ENCODE data around the gene ZNF77.
A peak's percentile ranks its signal among the peaks of the same experiment; 100 is the strongest.

The ZNF77 gene

DNA sequence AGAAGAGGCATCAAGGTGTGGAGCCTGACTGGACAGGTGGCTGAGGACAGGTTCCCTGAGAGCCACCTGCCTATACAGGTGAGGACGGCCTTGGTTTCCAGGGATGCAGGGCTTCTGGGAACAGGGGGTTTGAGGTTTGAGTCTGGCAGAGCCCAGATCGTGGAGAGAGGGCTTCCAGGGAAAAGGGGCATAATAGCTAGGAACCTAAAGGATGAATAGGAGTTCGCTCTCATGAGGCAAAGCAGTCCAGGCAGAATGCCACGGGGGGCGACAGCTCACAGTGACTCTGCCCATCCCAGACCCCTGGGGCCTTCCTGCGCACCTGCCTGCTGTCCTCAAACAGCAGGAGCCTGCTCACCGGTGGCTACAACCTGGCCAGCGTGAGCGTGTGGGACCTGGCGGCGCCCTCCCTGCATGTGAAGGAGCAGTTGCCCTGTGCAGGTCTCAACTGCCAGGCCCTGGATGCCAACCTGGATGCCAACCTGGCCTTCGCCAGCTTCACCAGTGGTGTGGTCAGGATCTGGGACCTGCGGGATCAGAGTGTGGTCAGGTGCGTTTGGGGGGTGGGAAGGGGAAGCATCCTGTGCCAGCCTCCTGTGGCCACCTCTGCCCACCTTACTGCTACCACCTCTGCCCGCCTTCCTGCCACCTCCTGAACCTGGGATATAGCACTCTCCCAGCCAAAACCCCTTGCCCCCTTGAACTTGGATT lies 44.6 kb upstream of the ZNF77 start:
- TF ChIP-seq CREB1 (IDR thresholded peaks at IDR 0.05; ENCODE audit: low read depth) = no peak
- no peak for TF ChIP-seq FOXM1 (IDR thresholded peaks at IDR 0.05; ENCODE audit: borderline replicate concordance, low read depth)
- no peak for TF ChIP-seq MAX (IDR thresholded peaks at IDR 0.05)
- TF ChIP-seq, protein P1, sequence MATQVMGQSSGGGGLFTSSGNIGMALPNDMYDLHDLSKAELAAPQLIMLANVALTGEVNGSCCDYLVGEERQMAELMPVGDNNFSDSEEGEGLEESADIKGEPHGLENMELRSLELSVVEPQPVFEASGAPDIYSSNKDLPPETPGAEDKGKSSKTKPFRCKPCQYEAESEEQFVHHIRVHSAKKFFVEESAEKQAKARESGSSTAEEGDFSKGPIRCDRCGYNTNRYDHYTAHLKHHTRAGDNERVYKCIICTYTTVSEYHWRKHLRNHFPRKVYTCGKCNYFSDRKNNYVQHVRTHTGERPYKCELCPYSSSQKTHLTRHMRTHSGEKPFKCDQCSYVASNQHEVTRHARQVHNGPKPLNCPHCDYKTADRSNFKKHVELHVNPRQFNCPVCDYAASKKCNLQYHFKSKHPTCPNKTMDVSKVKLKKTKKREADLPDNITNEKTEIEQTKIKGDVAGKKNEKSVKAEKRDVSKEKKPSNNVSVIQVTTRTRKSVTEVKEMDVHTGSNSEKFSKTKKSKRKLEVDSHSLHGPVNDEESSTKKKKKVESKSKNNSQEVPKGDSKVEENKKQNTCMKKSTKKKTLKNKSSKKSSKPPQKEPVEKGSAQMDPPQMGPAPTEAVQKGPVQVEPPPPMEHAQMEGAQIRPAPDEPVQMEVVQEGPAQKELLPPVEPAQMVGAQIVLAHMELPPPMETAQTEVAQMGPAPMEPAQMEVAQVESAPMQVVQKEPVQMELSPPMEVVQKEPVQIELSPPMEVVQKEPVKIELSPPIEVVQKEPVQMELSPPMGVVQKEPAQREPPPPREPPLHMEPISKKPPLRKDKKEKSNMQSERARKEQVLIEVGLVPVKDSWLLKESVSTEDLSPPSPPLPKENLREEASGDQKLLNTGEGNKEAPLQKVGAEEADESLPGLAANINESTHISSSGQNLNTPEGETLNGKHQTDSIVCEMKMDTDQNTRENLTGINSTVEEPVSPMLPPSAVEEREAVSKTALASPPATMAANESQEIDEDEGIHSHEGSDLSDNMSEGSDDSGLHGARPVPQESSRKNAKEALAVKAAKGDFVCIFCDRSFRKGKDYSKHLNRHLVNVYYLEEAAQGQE (IDR thresholded peaks at IDR 0.05; ENCODE audit: low read depth) = no peak
- no peak for TF ChIP-seq CEBPB (IDR thresholded peaks at IDR 0.05)
- TF ChIP-seq EGR1 (IDR thresholded peaks at IDR 0.05) = no peak
- no peak for TF ChIP-seq RAD21 (IDR thresholded peaks at IDR 0.05; ENCODE audit: low read depth)
- no peak for TF ChIP-seq TEAD4 (IDR thresholded peaks at IDR 0.05)
- TF ChIP-seq TAF1 (IDR thresholded peaks at IDR 0.05; ENCODE audit: low read depth) = no peak
- no peak for TF ChIP-seq YY1 (IDR thresholded peaks at IDR 0.05; ENCODE audit: low read depth)
- TF ChIP-seq TCF12 (IDR thresholded peaks at IDR 0.05; ENCODE audit: low read depth) = no peak
- TF ChIP-seq EP300 (IDR thresholded peaks at IDR 0.05; ENCODE audit: borderline replicate concordance) = no peak
- TF ChIP-seq NFIC (IDR thresholded peaks at IDR 0.05) = no peak
- no peak for TF ChIP-seq ZBTB7A (IDR thresholded peaks at IDR 0.05; ENCODE audit: low read depth)
- TF ChIP-seq, protein P2, sequence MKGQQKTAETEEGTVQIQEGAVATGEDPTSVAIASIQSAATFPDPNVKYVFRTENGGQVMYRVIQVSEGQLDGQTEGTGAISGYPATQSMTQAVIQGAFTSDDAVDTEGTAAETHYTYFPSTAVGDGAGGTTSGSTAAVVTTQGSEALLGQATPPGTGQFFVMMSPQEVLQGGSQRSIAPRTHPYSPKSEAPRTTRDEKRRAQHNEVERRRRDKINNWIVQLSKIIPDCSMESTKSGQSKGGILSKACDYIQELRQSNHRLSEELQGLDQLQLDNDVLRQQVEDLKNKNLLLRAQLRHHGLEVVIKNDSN (IDR thresholded peaks at IDR 0.05) = no peak

DNA sequence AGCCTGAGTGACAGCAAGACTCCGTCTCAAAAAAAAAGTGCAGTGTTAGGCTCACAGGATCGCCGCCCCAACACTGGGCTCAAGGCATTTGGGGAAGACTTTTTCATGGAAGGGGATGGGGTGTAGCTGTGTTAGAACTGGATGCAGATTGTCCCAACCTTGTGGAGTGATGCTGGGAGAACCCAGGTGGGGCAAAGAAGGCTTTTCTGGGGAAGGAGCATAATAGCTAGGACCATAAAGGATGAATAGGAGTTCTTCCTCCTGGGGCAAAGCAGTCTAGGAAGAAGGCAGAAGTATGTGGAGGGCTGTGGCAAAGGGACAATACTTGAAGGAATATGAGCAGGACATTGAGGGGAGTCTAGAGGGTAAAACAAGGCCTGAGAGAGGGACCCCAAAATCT lies 43.8 kb upstream of the ZNF77 start:
- no peak for TF ChIP-seq MAX (IDR thresholded peaks at IDR 0.05)
- no peak for TF ChIP-seq YY1 (IDR thresholded peaks at IDR 0.05; ENCODE audit: low read depth)
- no peak for TF ChIP-seq TAF1 (IDR thresholded peaks at IDR 0.05; ENCODE audit: low read depth)
- no peak for TF ChIP-seq EP300 (IDR thresholded peaks at IDR 0.05; ENCODE audit: borderline replicate concordance)
- TF ChIP-seq CEBPB (IDR thresholded peaks at IDR 0.05) = no peak
- no peak for TF ChIP-seq ZBTB7A (IDR thresholded peaks at IDR 0.05; ENCODE audit: low read depth)
- no peak for TF ChIP-seq CREB1 (IDR thresholded peaks at IDR 0.05; ENCODE audit: low read depth)
- no peak for TF ChIP-seq TCF12 (IDR thresholded peaks at IDR 0.05; ENCODE audit: low read depth)
- TF ChIP-seq TEAD4 (IDR thresholded peaks at IDR 0.05) = no peak
- no peak for TF ChIP-seq EGR1 (IDR thresholded peaks at IDR 0.05)

- no peak for TF ChIP-seq EP300 (IDR thresholded peaks at IDR 0.05; ENCODE audit: borderline replicate concordance)
- TF ChIP-seq EGR1 (IDR thresholded peaks at IDR 0.05) = no peak
- no peak for TF ChIP-seq TCF12 (IDR thresholded peaks at IDR 0.05; ENCODE audit: low read depth)
- no peak for TF ChIP-seq NFIC (IDR thresholded peaks at IDR 0.05)
- no peak for TF ChIP-seq FOXM1 (IDR thresholded peaks at IDR 0.05; ENCODE audit: borderline replicate concordance, low read depth)
- no peak for TF ChIP-seq CREB1 (IDR thresholded peaks at IDR 0.05; ENCODE audit: low read depth)
- TF ChIP-seq TEAD4 (IDR thresholded peaks at IDR 0.05) = no peak
- TF ChIP-seq TAF1 (IDR thresholded peaks at IDR 0.05; ENCODE audit: low read depth) = no peak
- TF ChIP-seq MAX (IDR thresholded peaks at IDR 0.05) = no peak
- TF ChIP-seq ZBTB7A (IDR thresholded peaks at IDR 0.05; ENCODE audit: low read depth) = no peak
- TF ChIP-seq, protein P2 (IDR thresholded peaks at IDR 0.05) = no peak
- TF ChIP-seq YY1 (IDR thresholded peaks at IDR 0.05; ENCODE audit: low read depth) = no peak
These were observed 43.0 kb upstream of the ZNF77 start for GRCh38 chr19:2987797-2988196.

DNA sequence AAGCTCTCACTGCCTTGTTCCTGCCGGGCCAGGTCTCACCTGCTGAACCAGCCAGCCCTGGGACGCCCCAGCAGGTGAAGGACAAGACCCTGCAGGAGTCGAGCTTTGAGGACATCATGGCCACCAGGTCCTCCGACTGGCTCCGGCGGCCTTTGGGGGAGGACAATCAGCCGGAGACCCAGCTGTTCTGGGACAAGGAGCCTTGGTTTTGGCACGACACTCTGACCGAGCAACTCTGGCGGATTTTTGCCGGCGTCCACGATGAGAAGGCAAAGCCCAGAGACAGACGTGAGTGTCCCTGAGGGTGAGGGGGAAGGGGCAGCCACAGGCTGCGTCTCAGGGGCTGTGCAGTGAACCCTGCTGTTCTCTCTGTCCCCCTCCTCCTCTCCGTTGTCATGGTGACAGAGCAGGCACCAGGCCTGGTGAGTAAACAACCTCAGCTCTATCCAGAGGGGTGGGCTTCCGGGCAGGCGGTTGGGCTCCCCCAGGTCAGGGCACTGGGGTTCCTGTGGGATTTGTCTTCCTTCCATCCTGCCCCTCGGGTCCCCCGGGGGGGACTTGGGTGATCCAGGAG lies 42.3 kb upstream of the ZNF77 start:
- TF ChIP-seq CEBPB (IDR thresholded peaks at IDR 0.05) (no peak), TAF1 (IDR thresholded peaks at IDR 0.05; ENCODE audit: low read depth) (no peak), TCF12 (IDR thresholded peaks at IDR 0.05; ENCODE audit: low read depth) (no peak), RAD21 (IDR thresholded peaks at IDR 0.05; ENCODE audit: low read depth) (no peak), YY1 (IDR thresholded peaks at IDR 0.05; ENCODE audit: low read depth) (no peak), NFIC (IDR thresholded peaks at IDR 0.05) (no peak)
- TF ChIP-seq, protein P1 (IDR thresholded peaks at IDR 0.05; ENCODE audit: low read depth) = no peak

DNA sequence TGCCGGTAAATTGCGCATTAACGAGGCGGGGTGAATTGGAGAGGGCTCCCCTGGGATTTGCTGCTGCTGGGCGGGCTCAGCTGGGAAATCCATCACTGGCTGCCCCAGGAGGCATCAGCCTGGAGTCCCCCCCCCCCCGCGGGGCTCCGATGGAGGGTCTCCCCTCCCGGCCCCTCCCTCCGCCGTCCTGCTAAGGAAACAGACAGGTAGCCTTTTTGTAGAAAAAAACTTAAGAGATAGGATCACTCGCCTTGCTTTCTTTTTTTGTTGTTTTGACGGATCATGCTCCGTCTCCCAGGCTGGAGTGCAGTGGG lies 39.4 kb upstream of the ZNF77 start:
- TF ChIP-seq EGR1 (IDR thresholded peaks at IDR 0.05) (no peak), FOXM1 (IDR thresholded peaks at IDR 0.05; ENCODE audit: borderline replicate concordance, low read depth) (no peak), TAF1 (IDR thresholded peaks at IDR 0.05; ENCODE audit: low read depth) (no peak), TEAD4 (IDR thresholded peaks at IDR 0.05) (no peak), CREB1 (IDR thresholded peaks at IDR 0.05; ENCODE audit: low read depth) (no peak), TCF12 (IDR thresholded peaks at IDR 0.05; ENCODE audit: low read depth) (peak; percentile 67; the same call in 1 of the 2 replicates)
- TF ChIP-seq, protein P2 (IDR thresholded peaks at IDR 0.05) = no peak

All from Ishikawa (cell line).